Hematopoietic multipotent progenitor cell treated with erythropoietin and hydrocortisone succinate and interleukin-3 and kit ligand, for 15 days (in vitro differentiated cells): ENCODE data around the gene CPSF3.
"Not testable (repeated sequence)": the region's sequence is repeated elsewhere in the genome, so short reads cannot be mapped to it uniquely, and the experiment has no call there.

ENCODE experiments used
- DNase-seq: peaks from one replicate; pipeline ENCODE4 v3.0.0-alpha.2; 2015; ENCODE audit warnings: low spot score

The CPSF3 gene

GRCh38 chr2:9466147-9466683, 42.8 kb downstream of the CPSF3 start:
- no peak for DNase-seq

DNA sequence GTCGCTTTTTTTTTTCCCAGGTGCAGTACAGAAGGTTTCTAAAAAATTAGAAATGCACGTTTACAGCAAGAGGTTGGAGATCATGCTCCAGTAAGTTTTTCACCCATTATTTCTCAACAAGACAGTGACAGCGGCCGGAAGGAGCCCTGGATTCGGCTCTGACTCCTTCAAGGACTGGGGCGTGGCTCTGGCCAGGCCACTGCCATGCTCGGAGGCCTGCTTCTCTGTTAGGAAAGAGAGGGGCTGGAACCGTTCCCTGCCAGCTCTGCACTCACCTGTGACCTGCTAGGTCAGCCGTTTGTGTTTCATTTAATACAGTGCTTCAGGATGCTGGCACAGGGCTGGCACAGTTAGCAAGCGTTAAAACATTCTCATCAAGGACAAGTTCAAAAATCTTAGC, 44.2 kb downstream of the CPSF3 start:
- no peak for DNase-seq

GRCh38 chr2:9471206-9471605, 47.8 kb downstream of the CPSF3 start:
- no peak for DNase-seq

DNA sequence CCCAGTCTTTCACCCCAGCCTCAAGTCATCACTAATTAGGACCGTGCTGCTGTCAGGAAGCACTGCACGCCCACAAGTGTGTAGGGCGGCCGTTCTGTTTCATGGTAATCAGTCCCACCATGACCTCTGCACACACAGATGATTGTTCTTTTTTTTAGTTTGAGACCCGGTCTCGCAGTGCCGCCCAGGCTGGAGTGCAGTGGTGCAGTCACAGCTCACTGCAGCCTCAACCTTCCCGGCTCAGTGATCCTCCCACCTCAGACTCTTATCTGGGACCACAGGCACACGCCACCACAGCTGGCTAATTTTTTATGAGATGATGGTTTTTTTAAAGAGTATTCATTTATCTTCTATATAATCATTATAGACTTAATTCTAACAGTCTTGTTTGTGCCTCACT, 49.1 kb downstream of the CPSF3 start:
- peak; percentile 47 for DNase-seq

DNA sequence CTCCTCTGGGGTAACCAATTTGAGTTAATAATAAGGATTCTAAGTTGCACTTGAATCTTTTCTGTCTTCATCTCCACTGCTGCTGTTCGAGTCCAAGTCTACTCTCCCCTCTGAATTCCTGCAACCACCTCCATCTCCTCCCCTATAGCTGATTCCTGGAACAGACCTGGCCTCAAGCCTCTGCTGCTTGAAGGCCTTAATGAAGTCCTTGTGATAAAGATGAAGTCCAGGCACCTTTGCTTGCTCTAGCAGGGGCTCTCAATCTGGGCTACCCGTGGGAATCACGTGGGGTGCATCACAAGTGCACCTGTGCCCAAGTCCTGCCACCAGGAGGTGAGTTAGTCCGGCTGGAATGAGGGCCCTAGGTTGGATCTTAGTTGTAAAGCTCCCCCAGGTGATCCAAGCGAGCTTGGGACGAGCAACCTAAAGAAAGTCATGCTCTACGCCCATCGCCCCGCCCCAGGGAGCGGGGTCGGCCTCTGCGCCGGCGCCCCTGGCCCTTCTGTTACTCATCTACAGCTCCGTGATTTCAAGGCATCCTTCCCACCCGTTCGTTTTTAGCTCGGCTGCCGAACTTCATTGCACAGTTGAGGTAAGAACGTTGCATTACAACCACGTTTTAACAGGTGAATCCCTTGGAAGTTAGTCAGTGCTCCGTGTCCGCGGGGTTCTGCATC, 50.0 kb downstream of the CPSF3 start:
- DNase-seq = no peak

- no peak for DNase-seq
These were observed 50.5 kb downstream of the CPSF3 start for GRCh38 chr2:9473985-9474360.

DNA sequence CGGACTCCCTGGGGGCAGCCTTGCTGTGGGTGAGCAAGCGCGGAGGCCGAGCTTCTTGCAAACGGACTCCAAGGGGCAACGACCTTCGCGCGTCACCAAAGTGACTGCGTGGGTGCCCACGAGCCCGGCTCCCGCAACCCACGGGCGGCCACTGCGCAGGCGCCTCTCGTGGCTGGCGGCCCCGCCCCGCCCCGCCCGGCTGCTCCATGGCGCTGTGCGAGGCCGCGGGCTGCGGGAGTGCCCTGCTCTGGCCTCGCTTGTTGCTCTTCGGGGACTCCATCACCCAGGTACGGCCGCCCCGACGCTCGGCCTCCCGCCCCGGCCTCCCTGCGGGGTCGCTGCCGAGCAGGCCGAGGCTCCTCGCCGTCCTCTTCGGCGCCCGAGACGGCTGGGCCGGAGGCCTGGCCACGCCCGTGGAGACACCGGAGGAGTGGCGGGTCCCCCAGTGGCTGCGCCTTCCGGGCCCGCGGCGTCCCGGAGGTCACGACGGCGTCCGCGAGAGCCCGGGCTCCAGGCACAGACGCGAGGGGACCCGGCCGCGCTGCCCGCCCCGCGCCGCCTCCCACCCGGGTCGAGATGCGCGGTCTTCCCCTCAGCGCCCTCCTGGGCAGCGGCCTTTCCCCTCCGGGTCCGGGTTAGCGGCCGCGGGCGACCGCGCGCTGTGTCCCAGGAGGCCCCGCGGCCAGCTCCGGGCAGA, 51.1 kb downstream of the CPSF3 start, which contains the start of gene IAH1:
Gene IAH1, plus strand, starts transcription at position 191 of the 697 bp plus-strand sequence. Its CDS starts 16 bp downstream, at position 207.
- DNase-seq = peak; percentile 68

GRCh38 chr2:9477914-9478313, 54.5 kb downstream of the CPSF3 start:
- no peak for DNase-seq

DNA sequence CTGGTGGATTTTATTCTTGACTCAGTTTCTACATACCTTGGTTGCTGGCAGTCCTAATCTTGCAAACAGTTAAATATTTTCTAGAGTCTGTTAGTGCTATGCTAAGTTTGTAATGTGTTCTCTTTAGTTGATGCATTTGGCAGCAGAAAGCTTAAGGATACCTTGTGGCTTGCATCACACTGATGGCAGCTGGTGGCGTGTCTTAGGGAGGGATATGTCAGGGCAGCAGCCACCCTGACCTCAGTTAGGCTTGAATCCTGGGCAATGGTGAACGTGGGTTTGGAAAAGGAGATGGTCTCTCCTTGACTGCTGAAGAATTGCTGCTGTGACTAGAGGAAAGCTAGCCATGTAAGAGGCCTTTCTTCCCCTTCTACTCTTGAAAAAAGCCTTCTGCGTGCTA, 55.1 kb downstream of the CPSF3 start:
- no peak for DNase-seq

DNA sequence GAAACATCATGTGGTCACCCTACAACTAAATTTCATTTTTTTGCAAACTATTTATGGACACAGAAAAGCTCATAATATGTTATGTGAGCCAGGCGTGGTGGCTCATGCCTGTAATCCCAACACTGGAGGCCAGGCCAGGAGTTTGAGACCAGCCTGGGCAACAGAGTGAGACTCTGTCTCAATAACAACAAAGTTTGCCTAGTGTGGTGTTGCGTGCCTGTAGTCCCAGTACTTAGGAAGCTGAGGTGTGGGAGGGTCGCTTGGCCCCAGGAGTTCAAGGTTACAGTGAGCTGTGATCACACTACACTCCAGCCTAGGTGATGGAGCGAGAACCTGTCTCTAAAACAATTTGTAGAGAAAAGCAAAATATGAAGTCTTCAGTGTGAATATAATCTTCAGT, 56.7 kb downstream of the CPSF3 start:
- no peak for DNase-seq

DNA sequence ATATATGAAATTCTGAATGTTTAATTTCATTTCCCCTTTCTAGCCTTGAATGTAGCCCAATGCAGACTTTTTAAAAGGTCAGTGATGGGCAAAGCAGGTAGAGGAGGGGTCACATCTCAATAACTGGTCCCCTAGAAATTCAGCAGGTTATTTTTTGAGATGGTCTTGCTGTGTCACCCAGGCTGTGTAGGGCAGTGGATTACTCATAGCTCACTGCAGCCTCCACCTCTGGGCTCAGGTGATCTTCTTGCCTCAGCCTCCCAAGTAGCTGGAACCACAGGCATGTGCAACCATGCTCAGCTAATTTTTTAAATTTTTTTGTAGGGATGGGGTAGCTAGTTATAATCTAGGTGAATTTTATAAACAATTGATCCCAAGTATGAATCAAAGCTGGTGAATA, 59.7 kb downstream of the CPSF3 start:
- DNase-seq = no peak

GRCh38 chr2:9484533-9484932, 61.1 kb downstream of the CPSF3 start:
- DNase-seq = no peak

DNA sequence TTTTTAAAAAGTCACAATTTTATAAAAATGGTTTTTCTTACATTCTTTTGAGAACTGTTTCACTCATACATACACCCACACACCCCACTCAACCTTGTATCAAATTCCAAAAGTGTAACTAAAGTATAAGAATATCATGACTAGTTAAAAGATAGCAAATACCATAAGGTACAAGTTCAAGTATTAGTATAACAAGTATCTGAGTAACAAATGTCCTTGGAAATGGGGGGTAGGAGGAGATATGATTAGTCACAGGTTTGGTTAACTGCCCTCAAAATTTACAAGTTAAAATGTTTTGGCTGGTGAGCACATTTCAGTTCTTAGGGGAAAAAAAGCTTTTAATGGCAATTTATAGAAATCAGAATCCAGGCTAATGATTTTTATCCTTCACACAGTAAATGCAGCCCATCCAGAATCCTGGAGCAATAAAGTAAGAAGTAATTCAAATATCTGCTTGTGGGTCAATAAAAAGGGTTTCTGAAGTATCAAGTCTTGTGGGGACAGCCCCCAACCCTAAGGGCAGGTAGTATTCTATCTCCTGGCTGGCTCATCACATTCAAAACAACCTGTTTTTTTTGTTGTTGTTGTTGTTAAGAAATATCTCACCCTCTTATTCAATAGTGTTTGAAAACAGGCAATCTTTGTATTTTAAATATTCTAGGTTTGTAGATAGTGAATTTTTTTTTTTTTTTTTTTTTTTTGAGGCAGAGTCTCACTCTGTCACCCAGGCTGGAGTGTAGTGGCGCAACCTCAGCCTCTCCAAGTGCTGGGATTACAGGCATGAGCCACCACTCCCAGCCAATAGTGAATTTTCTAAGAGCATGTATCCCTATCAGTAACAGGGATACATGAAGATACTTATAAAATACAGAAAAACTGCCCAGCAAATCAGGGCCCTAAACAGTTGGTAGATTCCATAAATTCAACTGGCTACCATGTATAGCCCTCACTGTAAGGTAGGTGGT, 65.4 kb downstream of the CPSF3 start:
- no peak for DNase-seq

- no peak for DNase-seq
These were observed 67.3 kb downstream of the CPSF3 start for GRCh38 chr2:9490789-9491188.

GRCh38 chr2:9492927-9493326, 69.5 kb downstream of the CPSF3 start:
- DNase-seq = no peak

GRCh38 chr2:9493478-9493877, 70.0 kb downstream of the CPSF3 start:
- no peak for DNase-seq

- DNase-seq = no peak
These were observed 70.6 kb downstream of the CPSF3 start for GRCh38 chr2:9494081-9494480.

DNA sequence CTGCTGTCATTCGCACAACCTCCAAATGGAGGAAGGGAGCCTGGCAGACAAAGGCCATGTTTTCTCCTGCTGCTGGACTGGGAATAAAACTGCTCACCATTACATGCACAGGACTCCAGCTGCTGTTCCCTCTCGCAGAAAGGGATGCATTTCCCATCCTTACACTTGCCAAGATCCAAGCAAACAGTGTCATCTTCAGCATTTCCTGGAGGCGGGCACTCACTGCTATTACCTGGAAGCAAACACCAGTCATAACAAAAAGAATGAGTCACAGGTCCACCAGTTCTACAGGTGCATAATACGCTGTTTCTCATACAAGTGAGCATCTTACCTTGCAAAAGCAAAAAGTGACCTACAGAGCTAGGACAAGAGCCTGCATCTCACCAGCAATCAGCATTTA, 73.6 kb downstream of the CPSF3 start:
- DNase-seq = no peak

- DNase-seq = no peak
These were observed 74.8 kb downstream of the CPSF3 start for GRCh38 chr2:9498210-9498609.

GRCh38 chr2:9508931-9509330, 85.5 kb downstream of the CPSF3 start:
- DNase-seq = no peak

GRCh38 chr2:9513946-9514345, 90.5 kb downstream of the CPSF3 start:
- not testable (repeated sequence) for DNase-seq

DNA sequence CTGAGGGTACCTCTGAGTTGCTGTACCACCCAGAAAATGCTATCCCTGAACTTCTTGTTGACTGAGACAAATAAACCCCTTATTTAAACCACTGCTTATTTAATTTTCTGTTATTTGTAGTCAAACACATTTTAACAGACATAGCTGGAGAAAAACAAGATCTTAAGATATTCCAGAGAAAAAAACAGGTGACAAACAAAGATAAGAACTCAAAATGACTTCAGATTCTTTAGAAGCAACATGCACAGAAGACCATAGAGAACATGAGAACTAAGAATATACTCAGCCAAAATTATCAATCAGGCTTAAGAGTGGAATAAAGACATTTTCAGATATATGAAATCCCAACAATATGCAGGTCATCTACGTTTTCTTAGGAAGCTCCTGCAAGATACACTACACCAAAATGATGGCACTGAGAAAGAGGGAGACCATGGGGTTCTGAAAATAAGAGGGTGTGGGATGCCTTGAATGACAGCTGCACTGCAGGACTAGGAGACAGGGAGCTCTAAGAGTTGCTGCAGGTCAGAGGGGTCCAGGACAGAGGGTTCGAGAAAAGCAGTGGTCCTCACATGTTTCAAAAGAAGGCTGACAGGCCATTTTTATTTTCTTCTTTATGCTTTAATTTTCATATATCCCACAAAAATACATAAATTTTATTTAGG, 93.8 kb downstream of the CPSF3 start:
- no peak for DNase-seq
